IMR-90 (cell line): ENCODE measurements around the gene SIPA1L3.

ENCODE experiments used
- POLR2A ChIP-seq: IDR thresholded peaks from 2 replicates; pipeline ENCODE4 v1.6.1; 2012; ENCODE audit warnings: mild to moderate bottlenecking, low read depth, low read length
- TF ChIP-seq, protein P1 (sequence below): conservative IDR thresholded peaks from 2 replicates; pipeline ENCODE4 v1.5.1; 2012; ENCODE audit warnings: mild to moderate bottlenecking, low read depth, low read length, improper control_type of control experiment

DNA sequence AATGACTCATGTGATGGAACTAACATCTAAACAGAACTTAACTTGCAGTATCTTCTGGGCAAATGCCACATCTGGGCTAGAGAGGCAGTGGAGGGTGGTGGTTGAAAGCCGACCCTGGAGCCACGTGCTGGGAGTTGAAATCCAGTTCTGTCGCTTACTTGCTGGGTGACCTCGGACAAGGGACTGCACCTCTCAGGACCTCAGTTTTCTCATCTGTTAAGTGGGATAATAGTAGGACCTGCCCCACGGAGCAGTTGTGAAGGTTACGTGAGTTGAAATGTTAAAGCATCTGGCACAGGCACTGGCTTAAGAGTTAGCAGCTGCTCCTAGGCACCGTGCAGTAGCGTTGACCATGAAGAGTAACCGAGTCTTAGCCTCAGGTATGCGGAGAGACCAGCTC is 76.1 kb downstream of the SIPA1L3 start:
- TF ChIP-seq, protein P1, sequence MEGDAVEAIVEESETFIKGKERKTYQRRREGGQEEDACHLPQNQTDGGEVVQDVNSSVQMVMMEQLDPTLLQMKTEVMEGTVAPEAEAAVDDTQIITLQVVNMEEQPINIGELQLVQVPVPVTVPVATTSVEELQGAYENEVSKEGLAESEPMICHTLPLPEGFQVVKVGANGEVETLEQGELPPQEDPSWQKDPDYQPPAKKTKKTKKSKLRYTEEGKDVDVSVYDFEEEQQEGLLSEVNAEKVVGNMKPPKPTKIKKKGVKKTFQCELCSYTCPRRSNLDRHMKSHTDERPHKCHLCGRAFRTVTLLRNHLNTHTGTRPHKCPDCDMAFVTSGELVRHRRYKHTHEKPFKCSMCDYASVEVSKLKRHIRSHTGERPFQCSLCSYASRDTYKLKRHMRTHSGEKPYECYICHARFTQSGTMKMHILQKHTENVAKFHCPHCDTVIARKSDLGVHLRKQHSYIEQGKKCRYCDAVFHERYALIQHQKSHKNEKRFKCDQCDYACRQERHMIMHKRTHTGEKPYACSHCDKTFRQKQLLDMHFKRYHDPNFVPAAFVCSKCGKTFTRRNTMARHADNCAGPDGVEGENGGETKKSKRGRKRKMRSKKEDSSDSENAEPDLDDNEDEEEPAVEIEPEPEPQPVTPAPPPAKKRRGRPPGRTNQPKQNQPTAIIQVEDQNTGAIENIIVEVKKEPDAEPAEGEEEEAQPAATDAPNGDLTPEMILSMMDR: no peak
- no peak for TF ChIP-seq POLR2A
